ENCODE data around the gene CEP112. TPM values are rescaled to one million over a fixed set of nuclear protein-coding genes. Genes with fewer than 3 reads are reported as not detected.
"Not testable (repeated sequence)": the region's sequence is repeated elsewhere in the genome, so short reads cannot be mapped to it uniquely, and the experiment has no call there.

CEP112 gene
- polyA plus RNA-seq, 4 donors = 14.2 to 20.3 (median 14.3) TPM

DNA sequence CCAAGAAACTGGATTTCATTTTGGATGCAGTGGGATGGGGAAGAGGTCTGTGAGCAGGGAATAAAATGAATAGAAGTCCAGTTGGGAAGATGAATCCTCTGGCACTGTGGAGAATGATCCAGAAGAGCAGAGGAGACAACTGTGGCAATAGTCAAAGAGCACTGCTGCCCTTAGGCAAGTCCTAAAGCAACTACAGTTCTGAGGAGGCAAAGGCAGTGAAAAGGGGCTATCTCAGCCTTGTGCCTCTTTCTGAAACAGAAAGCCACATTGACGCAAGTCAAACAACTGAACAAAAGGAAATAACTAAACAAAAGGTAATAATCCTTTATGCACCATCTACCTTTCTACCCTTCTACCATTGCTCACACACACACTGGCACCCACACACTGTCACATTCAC lies 392.5 kb downstream of the CEP112 start:
- DNase-seq (ENCODE audit: low read depth in 4 of 4, low spot score in 2 of 4) = no peak

DNA sequence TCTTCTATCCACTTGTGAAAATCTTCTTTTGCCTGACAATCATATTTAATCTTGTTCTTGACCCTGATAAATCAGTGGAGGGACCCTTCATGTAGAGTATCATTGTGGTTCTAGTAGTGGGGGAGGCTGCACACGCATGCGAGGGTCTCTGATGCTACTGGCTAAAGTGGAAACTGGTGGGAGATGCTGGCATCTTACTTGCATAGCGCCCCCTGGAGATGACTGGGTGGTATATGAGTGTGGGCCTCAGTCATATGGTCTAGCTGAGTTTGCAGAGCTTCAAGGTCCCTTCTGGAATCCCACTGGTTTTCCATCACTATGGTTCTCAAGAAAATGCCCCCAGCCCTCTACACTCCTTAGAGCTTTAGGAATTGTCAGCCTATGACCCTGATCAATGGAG lies 394.1 kb downstream of the CEP112 start:
- DNase-seq (ENCODE audit: low read depth in 4 of 4, low spot score in 2 of 4) = no peak

DNA sequence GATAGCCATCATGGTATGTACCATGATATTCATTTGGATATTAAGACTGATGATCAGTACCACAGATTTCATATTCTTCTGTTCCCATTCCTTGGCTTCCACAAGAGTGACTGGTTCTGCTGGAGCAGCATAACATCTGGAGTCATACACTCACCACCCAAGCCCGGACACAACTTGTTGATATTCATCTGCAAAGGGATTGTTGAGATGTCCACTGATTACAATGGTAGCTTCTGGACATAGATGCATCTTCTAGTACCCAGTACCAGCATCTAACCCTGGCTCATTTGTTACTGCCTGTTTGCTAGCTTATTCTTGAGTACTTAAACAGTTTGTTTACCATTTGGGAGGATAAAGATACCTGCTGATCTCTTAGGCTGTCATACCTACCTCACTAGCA lies 394.8 kb downstream of the CEP112 start:
- no peak for DNase-seq (ENCODE audit: low read depth in 4 of 4, low spot score in 2 of 4)

DNA sequence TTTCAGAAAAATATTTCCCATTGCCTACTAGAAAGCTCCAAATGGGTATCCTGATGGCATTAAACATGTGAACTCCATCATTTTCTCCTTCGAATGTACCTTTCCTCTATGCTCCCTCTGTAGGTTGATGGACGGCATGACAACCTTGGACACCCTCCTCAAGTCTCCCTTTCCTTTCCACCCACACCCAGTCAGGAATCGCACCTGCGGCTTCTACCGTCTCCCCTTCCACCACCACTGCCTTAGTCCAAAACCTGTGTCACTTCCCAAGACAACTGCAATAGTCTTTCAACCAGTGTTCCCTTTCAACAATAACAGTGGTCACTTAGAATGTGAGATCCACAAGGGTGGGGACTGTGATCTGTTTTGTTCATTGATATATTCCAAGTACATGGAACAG lies 397.4 kb downstream of the CEP112 start:
- DNase-seq (ENCODE audit: low read depth in 4 of 4, low spot score in 2 of 4) = no peak

DNA sequence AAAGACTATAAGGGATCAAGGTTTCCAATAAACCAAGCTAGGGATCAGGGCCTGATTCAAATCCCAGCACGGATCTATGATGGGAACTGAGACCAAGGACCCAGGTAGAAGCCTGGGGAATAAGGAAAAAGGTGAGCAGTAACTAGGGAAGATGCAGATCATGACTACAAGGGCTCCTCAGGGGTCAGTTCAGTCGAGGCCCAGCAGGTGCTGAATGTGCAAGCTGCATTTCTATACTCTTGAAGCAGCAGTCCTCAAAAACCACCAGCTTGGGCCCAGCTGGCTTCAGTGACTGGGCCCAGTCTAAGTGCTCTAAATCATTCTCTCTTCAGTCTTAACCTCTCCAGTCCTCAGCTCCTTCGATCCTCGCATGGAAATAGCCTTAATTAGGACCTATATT lies 401.7 kb downstream of the CEP112 start:
- DNase-seq (ENCODE audit: low read depth in 4 of 4, low spot score in 2 of 4) = no peak

- no peak for DNase-seq (ENCODE audit: low read depth in 4 of 4, low spot score in 2 of 4)
Measured at GRCh38 chr17:65787503-65787902, 404.4 kb downstream of the CEP112 start.

DNA sequence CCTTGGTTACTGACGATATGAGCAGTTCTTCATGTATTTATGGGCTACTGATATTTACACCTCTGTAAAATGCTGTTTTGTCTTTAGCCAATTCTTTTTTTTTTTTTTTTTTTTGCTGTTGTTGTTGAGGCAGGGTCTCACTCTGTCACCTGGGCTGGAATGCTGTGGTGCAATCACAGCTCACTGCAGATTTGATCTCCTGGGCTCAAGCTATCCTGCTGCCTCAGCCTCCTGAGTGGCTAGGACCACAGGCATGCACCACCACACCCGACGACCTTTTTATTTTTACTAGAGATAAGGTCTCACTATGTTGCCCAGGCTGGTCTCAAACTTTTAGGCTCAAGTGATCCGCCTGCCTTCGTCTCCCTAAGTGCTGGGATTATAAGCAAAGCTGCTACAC lies 405.5 kb downstream of the CEP112 start:
- DNase-seq (ENCODE audit: low read depth in 4 of 4, low spot score in 2 of 4) = no peak

- no peak for DNase-seq (ENCODE audit: low read depth in 4 of 4, low spot score in 2 of 4)
Measured at GRCh38 chr17:65785109-65785508, 406.8 kb downstream of the CEP112 start.

- no peak for DNase-seq (ENCODE audit: low read depth in 4 of 4, low spot score in 2 of 4)
Measured at GRCh38 chr17:65783845-65784334, 408.0 kb downstream of the CEP112 start.

DNA sequence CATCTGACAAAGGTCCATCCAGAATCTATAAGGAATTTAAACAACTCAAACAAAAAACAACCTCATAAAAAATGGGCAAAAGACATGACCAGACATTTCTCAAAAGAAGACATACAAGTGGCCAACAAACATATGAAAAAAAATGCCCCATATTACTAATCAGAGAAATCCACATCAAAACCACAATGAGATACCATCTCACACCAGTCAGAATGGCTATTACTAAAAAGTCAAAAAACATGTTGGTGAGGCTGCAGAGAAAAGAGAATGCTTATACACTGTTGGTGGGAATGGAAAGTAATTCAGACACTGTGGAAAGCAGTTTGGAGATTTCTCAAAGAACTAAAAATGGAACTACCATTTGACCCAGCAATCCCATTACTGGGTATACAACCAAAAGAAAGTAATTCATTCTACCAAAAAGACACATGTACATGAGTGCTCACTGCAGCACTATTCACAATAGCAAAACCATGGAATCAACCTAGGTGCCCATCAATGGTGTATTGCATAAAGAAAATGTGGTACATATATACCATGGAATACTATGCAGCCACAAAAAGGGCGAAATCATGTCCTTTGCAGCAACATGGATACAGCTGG lies 409.7 kb downstream of the CEP112 start:
- DNase-seq (ENCODE audit: low read depth in 4 of 4, low spot score in 2 of 4) = not testable (repeated sequence)

DNA sequence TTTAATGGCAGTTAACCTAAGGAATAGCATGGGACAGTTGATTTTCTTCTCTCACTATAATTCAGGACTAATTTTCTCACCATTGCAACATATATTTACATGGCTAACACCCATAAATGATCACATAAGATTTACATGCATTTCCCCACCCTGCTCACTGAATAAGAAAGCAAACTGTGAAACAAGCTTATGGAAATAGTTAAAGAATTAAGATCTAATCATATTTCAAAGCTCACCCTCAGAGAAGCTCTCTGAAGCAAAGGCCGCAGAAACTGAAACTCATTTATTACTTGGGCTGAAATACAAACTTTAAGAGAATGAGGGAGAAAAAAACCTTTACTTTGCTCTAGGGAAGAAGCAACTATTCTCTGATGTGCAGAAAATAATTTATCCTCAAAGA lies 411.8 kb downstream of the CEP112 start:
- no peak for DNase-seq (ENCODE audit: low read depth in 4 of 4, low spot score in 2 of 4)

GRCh38 chr17:65776890-65777289 lies 415.0 kb downstream of the CEP112 start:
- DNase-seq (ENCODE audit: low read depth in 4 of 4, low spot score in 2 of 4) = no peak

GRCh38 chr17:65774787-65775186 lies 417.1 kb downstream of the CEP112 start:
- no peak for DNase-seq (ENCODE audit: low read depth in 4 of 4, low spot score in 2 of 4)

GRCh38 chr17:65772989-65773388 lies 418.9 kb downstream of the CEP112 start:
- no peak for DNase-seq (ENCODE audit: low read depth in 4 of 4, low spot score in 2 of 4)

DNA sequence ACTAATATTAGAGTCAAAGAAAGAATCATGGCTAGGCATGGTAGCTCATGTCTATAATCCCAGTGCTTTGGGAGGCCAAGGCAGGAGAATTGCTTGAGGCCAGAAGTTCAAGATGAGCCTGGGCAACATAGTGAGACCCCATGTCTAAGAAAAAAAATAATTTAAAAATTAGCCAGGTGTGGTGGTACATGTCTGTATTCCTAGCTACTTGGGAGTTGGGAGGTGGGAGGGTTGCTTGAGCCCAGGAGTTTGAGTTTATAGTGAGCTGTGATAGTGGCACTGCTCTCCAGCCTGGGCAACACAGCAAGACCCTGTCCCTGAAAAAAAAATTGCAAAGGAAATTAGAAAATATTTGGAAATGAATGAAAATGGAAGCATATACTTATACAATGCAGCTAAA lies 420.2 kb downstream of the CEP112 start:
- no peak for DNase-seq (ENCODE audit: low read depth in 4 of 4, low spot score in 2 of 4)

DNA sequence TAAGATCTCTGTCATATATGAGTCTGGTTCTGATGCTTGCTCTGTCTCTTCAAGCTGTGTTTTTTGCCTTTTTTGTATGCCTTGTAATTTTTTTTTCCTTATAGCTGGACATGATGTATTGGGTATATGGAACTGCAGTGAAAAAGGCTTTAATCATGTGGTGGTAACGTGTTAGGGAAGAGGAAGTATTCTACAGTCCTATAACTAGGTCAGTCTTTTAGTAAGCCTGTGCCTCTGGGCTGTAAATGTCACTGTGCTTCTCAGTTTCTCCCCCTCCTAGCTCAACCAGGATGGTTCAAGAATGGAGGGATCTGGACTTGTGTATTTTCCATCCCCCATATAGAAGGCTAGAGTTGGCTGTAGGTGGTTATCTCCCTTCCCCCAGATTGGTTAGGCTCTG lies 428.1 kb downstream of the CEP112 start:
- no peak for DNase-seq (ENCODE audit: low read depth in 4 of 4, low spot score in 2 of 4)

DNA sequence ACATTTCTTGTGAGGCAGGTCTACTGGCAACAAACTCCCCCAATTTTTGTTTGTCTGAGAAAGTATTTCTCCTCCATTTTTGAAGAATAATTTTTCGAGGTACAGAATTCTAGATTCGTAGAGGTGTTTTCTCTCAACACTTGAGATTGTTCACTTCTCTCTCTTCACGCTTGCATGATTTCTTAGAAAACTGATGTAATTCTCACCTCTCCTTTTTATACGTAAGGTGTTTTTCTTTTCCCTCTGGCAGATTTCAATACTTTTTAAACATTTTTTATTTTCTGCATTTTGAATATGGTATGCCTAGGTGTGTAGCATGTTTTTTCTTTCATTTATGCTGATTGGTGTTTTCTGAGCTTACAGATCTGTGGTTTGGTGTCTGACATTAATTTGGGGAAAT lies 429.0 kb downstream of the CEP112 start:
- no peak for DNase-seq (ENCODE audit: low read depth in 4 of 4, low spot score in 2 of 4)

DNA sequence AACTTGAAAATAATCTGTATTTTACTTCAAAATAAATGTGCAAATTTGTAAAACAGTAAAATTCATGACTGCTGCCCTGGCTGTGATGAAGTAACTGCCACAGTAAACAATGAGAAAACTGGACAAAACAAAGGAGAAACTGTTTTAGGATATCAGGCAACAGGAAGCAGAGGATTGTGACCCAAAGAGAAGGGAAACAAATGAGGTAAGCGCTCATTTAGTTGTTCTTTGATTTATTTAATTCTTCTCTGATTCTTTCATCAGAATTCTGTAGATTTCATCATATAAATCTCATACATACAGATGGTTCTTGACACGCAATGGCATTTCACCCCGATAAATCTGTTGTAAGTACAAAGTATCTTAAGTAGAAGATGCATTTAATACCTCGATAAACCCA lies 432.4 kb downstream of the CEP112 start:
- no peak for DNase-seq (ENCODE audit: low read depth in 4 of 4, low spot score in 2 of 4)

DNA sequence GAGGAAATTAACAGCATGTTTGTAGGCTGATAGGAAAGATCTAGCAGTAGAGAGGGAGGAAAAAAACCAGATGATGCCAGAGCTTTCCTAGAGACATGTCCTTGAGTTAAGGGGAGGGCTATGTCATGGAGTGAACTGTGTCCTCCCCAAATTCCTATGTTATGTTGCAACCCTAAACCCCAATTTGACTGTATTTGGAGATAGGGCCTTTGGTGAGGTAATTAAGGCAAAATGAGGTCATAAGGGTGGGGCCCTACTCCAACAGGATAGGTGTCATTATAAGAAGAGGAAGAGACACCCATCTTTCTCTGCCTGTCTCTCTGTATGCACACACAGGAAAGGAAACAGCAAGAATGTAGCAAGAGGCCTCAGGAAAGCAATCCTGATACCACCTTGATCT lies 435.2 kb downstream of the CEP112 start:
- DNase-seq (ENCODE audit: low read depth in 4 of 4, low spot score in 2 of 4) = no peak

- DNase-seq (ENCODE audit: low read depth in 4 of 4, low spot score in 2 of 4) = no peak
Measured at GRCh38 chr17:65755799-65756198, 436.1 kb downstream of the CEP112 start.

DNA sequence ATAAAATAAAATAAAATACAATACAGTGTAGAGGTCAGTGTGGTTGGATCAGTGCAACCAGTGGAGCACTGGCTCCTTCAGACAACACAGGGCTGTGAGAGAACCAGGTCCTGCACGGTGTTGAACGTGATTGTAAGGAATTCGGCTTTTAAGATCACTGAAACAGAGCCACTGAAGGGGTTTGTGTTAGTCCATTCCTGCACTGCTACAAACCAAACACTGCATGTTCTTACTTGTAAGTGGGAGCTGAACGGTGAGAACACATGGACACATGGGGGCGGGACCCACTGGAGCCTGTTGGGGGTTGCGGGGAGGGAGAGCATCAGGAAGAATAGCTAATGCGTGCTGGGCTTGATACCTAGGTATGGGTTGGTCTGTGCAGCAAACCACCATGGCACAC lies 437.3 kb downstream of the CEP112 start:
- no peak for DNase-seq (ENCODE audit: low read depth in 4 of 4, low spot score in 2 of 4)

- DNase-seq (ENCODE audit: low read depth in 4 of 4, low spot score in 2 of 4) = no peak
Measured at GRCh38 chr17:65754081-65754480, 437.9 kb downstream of the CEP112 start.

- DNase-seq (ENCODE audit: low read depth in 4 of 4, low spot score in 2 of 4) = no peak
Measured at GRCh38 chr17:65753348-65753747, 438.6 kb downstream of the CEP112 start.
